IMR-90 (cell line): ENCODE data around the gene IL34. TPM values are rescaled to one million over a fixed set of nuclear protein-coding genes. Genes with fewer than 3 reads are reported as not detected.

ENCODE experiments used
- ATAC-seq: fragments of 200-7000 bp; cut with Tn5 transposase; 2 replicates; pipeline ENCODE4 v1.9.1; 2020; ENCODE audit warnings: low read depth, mild to moderate bottlenecking, moderate library complexity
- BruUV-seq: library from RNA; stranded (reverse); fragments of 400-500 nt; replicated peaks from 2 replicates; lab custom pipeline; 2021; lab: Mats Ljungman, UMichigan
- CTCF ChIA-PET: fragments of 300-600 bp; formaldehyde crosslinking; extraction: SDS; loops from one replicate; lab custom pipeline; 2021; ENCODE audit warnings: antibody characterized with exemption; lab: Yijun Ruan, JAX
- POLR2A ChIA-PET: fragments of 300-600 bp; sonication (Branson Sonifier 250); formaldehyde crosslinking; loops from one replicate; lab custom pipeline; 2022; ENCODE audit warnings: antibody characterized with exemption; ENCODE audit not compliant: unreplicated experiment; lab: Charles Lee
- DNase-seq: peaks from one replicate; pipeline ENCODE4 v3.0.0; 2013
- H2AFZ ChIP-seq: replicated peaks from 2 replicates; pipeline ENCODE3; 2013; ENCODE audit warnings: low read length, mild to moderate bottlenecking; ENCODE audit not compliant: poor library complexity
- H2AK5ac ChIP-seq: 2 replicates; pipeline ENCODE4 v1.6.1; 2013; ENCODE audit warnings: low read depth, low read length, inconsistent platforms
- H2AK9ac ChIP-seq: replicated peaks from 2 replicates; pipeline ENCODE3; 2013; ENCODE audit warnings: mild to moderate bottlenecking, low read depth, low read length, moderate library complexity; ENCODE audit not compliant: poor library complexity
- H2BK120ac ChIP-seq: 2 replicates; pipeline ENCODE4 v1.6.1; 2013; ENCODE audit warnings: low read depth, low read length, inconsistent platforms
- H2BK15ac ChIP-seq: 3 replicates; pipeline ENCODE4 v1.6.1; 2013; ENCODE audit warnings: low read depth, low read length, inconsistent platforms
- H2BK20ac ChIP-seq: 2 replicates; pipeline ENCODE4 v1.6.1; 2013; ENCODE audit warnings: low read depth, mild to moderate bottlenecking, inconsistent platforms, low read length, moderate library complexity
- H2BK5ac ChIP-seq: 2 replicates; pipeline ENCODE4 v1.6.1; 2013; ENCODE audit warnings: mild to moderate bottlenecking, low read depth, low read length, inconsistent platforms; ENCODE audit not compliant: poor library complexity, severe bottlenecking
- H3K14ac ChIP-seq: replicated peaks from 2 replicates; pipeline ENCODE4 v1.6.1; 2013; ENCODE audit warnings: low read depth, low read length, inconsistent platforms
- H3K18ac ChIP-seq: 2 replicates; pipeline ENCODE4 v1.6.1; 2013; ENCODE audit warnings: low read depth, low read length, control low read depth
- H3K23ac ChIP-seq: 2 replicates; pipeline ENCODE4 v1.6.1; 2013; ENCODE audit warnings: low read depth, low read length, inconsistent platforms
- H3K27ac ChIP-seq: 2 replicates; pipeline ENCODE4 v1.5.1; 2013; ENCODE audit warnings: mild to moderate bottlenecking, control low read depth, low read length; ENCODE audit not compliant: insufficient read depth
- H3K27me3 ChIP-seq: 2 replicates; pipeline ENCODE4 v1.6.1; 2013; ENCODE audit warnings: low read length; ENCODE audit not compliant: control insufficient read depth, insufficient read depth
- H3K36me3 ChIP-seq: 2 replicates; pipeline ENCODE4 v1.6.1; 2013; ENCODE audit warnings: low read length, mixed read lengths; ENCODE audit not compliant: control insufficient read depth, insufficient read depth
- H3K4ac ChIP-seq: 2 replicates; pipeline ENCODE4 v1.6.1; 2013; ENCODE audit warnings: low read depth, low read length, inconsistent platforms
- H3K4me1 ChIP-seq: 2 replicates; pipeline ENCODE4 v1.6.1; 2013; ENCODE audit warnings: low read length, mixed read lengths; ENCODE audit not compliant: control insufficient read depth, insufficient read depth
- H3K4me2 ChIP-seq: 2 replicates; pipeline ENCODE4 v1.6.1; 2013; ENCODE audit warnings: low read depth, mild to moderate bottlenecking, control low read depth, low read length, moderate library complexity
- H3K4me3 ChIP-seq: 2 replicates; pipeline ENCODE4 v1.5.1; 2013; ENCODE audit warnings: low read depth, mild to moderate bottlenecking, control low read depth, low read length, moderate library complexity; ENCODE audit not compliant: insufficient read depth
- H3K56ac ChIP-seq: 2 replicates; pipeline ENCODE4 v1.6.1; 2013; ENCODE audit warnings: low read length, inconsistent platforms; ENCODE audit not compliant: insufficient read depth; ENCODE audit errors: extremely low read depth
- H3K79me1 ChIP-seq, 2 experiments: 2 replicates each; pipeline ENCODE4 v1.6.1; 2013; ENCODE audit warnings: low read length in 2 of 2, inconsistent platforms in 1 of 2, low read depth in 1 of 2
- H3K9ac ChIP-seq: 2 replicates; pipeline ENCODE4 v1.6.1; 2013; ENCODE audit warnings: low read depth, low read length, control low read depth
- H3K9me1 ChIP-seq: 2 replicates; pipeline ENCODE4 v1.6.1; 2013; ENCODE audit warnings: low read length, inconsistent platforms; ENCODE audit not compliant: insufficient read depth
- H3K9me3 ChIP-seq: 2 replicates; pipeline ENCODE4 v1.6.1; 2013; ENCODE audit warnings: low read length; ENCODE audit not compliant: control insufficient read depth, insufficient read depth
- H4K20me1 ChIP-seq: 2 replicates; pipeline ENCODE4 v1.6.1; 2013; ENCODE audit warnings: low read length, inconsistent platforms; ENCODE audit not compliant: insufficient read depth
- H4K5ac ChIP-seq: 2 replicates; pipeline ENCODE4 v1.6.1; 2013; ENCODE audit warnings: mild to moderate bottlenecking, low read depth, low read length, control low read depth
- H4K8ac ChIP-seq, 2 experiments: 2 replicates each; pipeline ENCODE4 v1.6.1; 2013; ENCODE audit warnings: low read depth in 2 of 2, low read length in 2 of 2, control low read depth in 1 of 2, inconsistent platforms in 1 of 2
- H4K91ac ChIP-seq: 2 replicates; pipeline ENCODE4 v1.6.1; 2013; ENCODE audit warnings: low read depth, low read length, inconsistent platforms; ENCODE audit not compliant: insufficient read depth
- CHD1 ChIP-seq: IDR thresholded peaks from 2 replicates; pipeline ENCODE4 v1.6.1; 2012; ENCODE audit warnings: low read depth, low read length, improper control_type of control experiment
- FOS ChIP-seq: fragments of 150-350 bp; IDR thresholded peaks from 2 replicates; pipeline ENCODE4 v1.6.1; 2016; ENCODE audit warnings: low read depth, low read length
- MAZ ChIP-seq: IDR thresholded peaks from 2 replicates; pipeline ENCODE4 v1.6.1; 2012; ENCODE audit warnings: low read depth, mild to moderate bottlenecking, low read length, improper control_type of control experiment, moderate library complexity, borderline replicate concordance
- MXI1 ChIP-seq: IDR thresholded peaks from 2 replicates; pipeline ENCODE4 v1.6.1; 2012; ENCODE audit warnings: low read depth, mild to moderate bottlenecking, low read length, moderate library complexity, borderline replicate concordance
- POLR2A ChIP-seq: IDR thresholded peaks from 2 replicates; pipeline ENCODE4 v1.6.1; 2012; ENCODE audit warnings: mild to moderate bottlenecking, low read depth, low read length
- RFX5 ChIP-seq: IDR thresholded peaks from 2 replicates; pipeline ENCODE4 v1.8.0; 2012; ENCODE audit warnings: low read depth, mild to moderate bottlenecking, low read length, moderate library complexity
- USF2 ChIP-seq: fragments of 150-350 bp; IDR thresholded peaks from 2 replicates; pipeline ENCODE4 v1.6.1; 2017; ENCODE audit warnings: mild to moderate bottlenecking, antibody characterized with exemption, low read length, low read depth
- WGBS, 2 experiments: methylation state at CpG; one replicate each; pipeline versions ENCODE4 v1.1.5 to v1.1.7; 2013; ENCODE audit warnings: missing lambda C conversion rate in 2 of 2; ENCODE audit not compliant: insufficient read length in 1 of 2; ENCODE audit errors: extremely low coverage in 2 of 2; 5-methylcytosine and 5-hydroxymethylcytosine counted together
- dilution Hi-C: fragments of 300-500 bp; cut with HindIII; formaldehyde crosslinking; loops from one replicate; pipeline ENCODE4 v1.14.3; 2018; ENCODE audit warnings: low sequenced_read_pairs; ENCODE audit not compliant: unreplicated experiment
- in situ Hi-C: fragments of 300-500 bp; cut with MboI; formaldehyde crosslinking; loops from 3 replicates; pipeline ENCODE4 v1.14.3; 2019; ENCODE audit warnings: low sequenced_read_pairs, inconsistent platforms, mixed read lengths
- intact Hi-C: fragments of 100-400 bp; cut with micrococcal nuclease; formaldehyde crosslinking; loops from 2 replicates; pipeline ENCODE4 v1.10.0; 2022
- polyA plus RNA-seq, 3 experiments: library from polyadenylated mRNA; depleted of rRNA; stranded (reverse); fragments of >200 nt; gene quantifications; 2 replicates each; pipeline ENCODE4 v1.2.3, GENCODE V29; 2012; ENCODE audit warnings: low replicate concordance in 1 of 3
- total RNA-seq: library from RNA; depleted of rRNA; stranded (reverse); fragments of >200 nt; gene quantifications from 2 replicates; pipeline ENCODE4 v1.2.3, GENCODE V29; 2012

IL34 gene
- total and polyA plus RNA-seq, 2 of the 4 experiments (the other 2 are of a cell fraction) = 1.3 to 2.5 TPM

- Histone ChIP-seq H2AFZ (peak overlapping the region; percentile 43), H2AK5ac (no peak overlapping the region), H3K9me1 (no peaks in the 10 kb centered on the region), H3K4ac (no peak overlapping the region), H2AK9ac (peak overlapping the region; percentile 44), H3K4me3 (no peak overlapping the region), H4K8ac (no peak overlapping the region), H3K14ac (no peak overlapping the region), H2BK15ac (no peak overlapping the region), H3K9me3 (no peaks in the 10 kb centered on the region), H3K18ac (no peak overlapping the region), H3K23ac (no peak overlapping the region), H3K4me2 (no peak overlapping the region), H4K91ac (no peak overlapping the region), H2BK120ac (no peak overlapping the region), H3K56ac (no peak overlapping the region), H3K79me1 (peaks cover 29 to 66% of the 10 kb centered on the region in 2 experiments), H4K20me1 (peaks cover 52% of the 10 kb centered on the region), H2BK20ac (no peak overlapping the region), H2BK5ac (no peak overlapping the region), H4K5ac (no peak overlapping the region), H3K9ac (no peak overlapping the region), H3K27ac (no peak overlapping the region; the same call in 1 of the 2 replicates), H3K4me1 (peaks cover 8% of the 10 kb centered on the region), H3K27me3 (no peaks in the 10 kb centered on the region), H3K36me3 (peaks cover 77% of the 10 kb centered on the region)
- BruUV-seq = no TSS peak
- WGBS, 2 experiments = 80% methylated on average over 1 of the region's 7 CpGs; no CpG with 5 or more reads in 1 of the 2 experiments
- dilution Hi-C loops (loop anchor here (10.0 kb wide), 1 partner anchor 89 kb away; no protein-coding TSS in a partner anchor), in situ Hi-C loops (loop anchor here (25.0 kb wide), 1 partner anchor 686 kb away; the partner anchor contains the start of gene CALB2), intact Hi-C loops (no loop called here)
- CTCF ChIA-PET = interaction anchor here (0.6 to 1.2 kb wide), 4 partner anchors 22 to 95 kb away, joined by 3 to 6 read pairs (median 4); no protein-coding TSS in a partner anchor
- POLR2A ChIA-PET = no interaction called here
- ATAC-seq = no peak
- DNase-seq = no peak
- TF ChIP-seq POLR2A (no peak), USF2 (no peak), RFX5 (no peak), FOS (no peak), MAZ (no peak), CHD1 (no peak), MXI1 (no peak)
These were observed 29.6 kb downstream of the IL34 start for GRCh38 chr16:70675851-70676513.
